NT2/D1 (cell line): Measurements from ENCODE around the gene GDPD1.

Source experiments
- SUZ12 ChIP-seq: IDR thresholded peaks from 2 replicates; pipeline ENCODE4 v1.6.1; 2011; ENCODE audit not compliant: insufficient read length, insufficient read depth; ENCODE audit errors: extremely low read depth
- YY1 ChIP-seq: IDR thresholded peaks from 2 replicates; pipeline ENCODE4 v1.6.1; 2011; ENCODE audit not compliant: insufficient read length, insufficient read depth

GRCh38 chr17:59172436-59173004, 47.8 kb upstream of the GDPD1 start:
- TF ChIP-seq YY1, result no peak
- TF ChIP-seq SUZ12, result no peak
